GM13977 (cell line): ENCODE results near the gene CDSN.

ENCODE experiments used
- DNase-seq: peaks from one replicate; pipeline ENCODE4 v3.0.0; 2012; ENCODE audit warnings: low spot score
- CTCF ChIP-seq: IDR thresholded peaks from 2 replicates; pipeline ENCODE4 v1.5.1; 2012; ENCODE audit warnings: mild to moderate bottlenecking, control low read depth; ENCODE audit not compliant: insufficient read depth; ENCODE audit errors: extremely low read depth, missing control alignments
- in situ Hi-C: fragments of 300-500 bp; cut with MboI; formaldehyde crosslinking; loops from one replicate; pipeline ENCODE4 v1.12.0; 2022; ENCODE audit warnings: low sequenced_read_pairs, low pct_unique_long_range_greater_than_20kb, mixed read lengths, inconsistent platforms; ENCODE audit not compliant: unreplicated experiment

The CDSN gene

GRCh38 chr6:31090275-31090972 lies 29.8 kb downstream of the CDSN start:
- no peak for TF ChIP-seq CTCF
- in situ Hi-C loops = no loop called here

GRCh38 chr6:31087494-31088089 lies 32.7 kb downstream of the CDSN start:
- DNase-seq = peak; percentile 86
- in situ Hi-C loops = no loop called here
- TF ChIP-seq CTCF = peak; percentile 88

More at GRCh38 chr6:31090275-31090972, 29.8 kb downstream of the CDSN start:
- DNase-seq = no peak

GRCh38 chr6:31086788-31087440 lies 33.3 kb downstream of the CDSN start:
- in situ Hi-C loops = no loop called here

GRCh38 chr6:31083742-31084354 lies 36.4 kb downstream of the CDSN start:
- peak; percentile 35 for DNase-seq
- in situ Hi-C loops = no loop called here
- peak; percentile 63 for TF ChIP-seq CTCF

More at GRCh38 chr6:31086788-31087440, 33.3 kb downstream of the CDSN start:
- no peak for TF ChIP-seq CTCF
- no peak for DNase-seq

- no peak for DNase-seq
- in situ Hi-C loops = no loop called here
- no peak for TF ChIP-seq CTCF
Measured at GRCh38 chr6:31081872-31082271, 38.4 kb downstream of the CDSN start.

- in situ Hi-C loops = loop anchor here (5.0 to 10.0 kb wide), 2 partner anchors 162 to 255 kb away; no protein-coding TSS in a partner anchor
- peak; percentile 85 for TF ChIP-seq CTCF
- peak; percentile 65 for DNase-seq
Measured at GRCh38 chr6:31079656-31080261, 40.5 kb downstream of the CDSN start.
